GM23338 (cell line): ENCODE data around the gene MAP3K8. TPM values are rescaled to one million over a fixed set of nuclear protein-coding genes. Genes with fewer than 3 reads are reported as not detected.
"Not testable (repeated sequence)": the region's sequence is repeated elsewhere in the genome, so short reads cannot be mapped to it uniquely, and the experiment has no call there.

ENCODE experiments used
- ATAC-seq: fragments of 200-7000 bp; cut with Tn5 transposase; 3 replicates; pipeline ENCODE4 v1.9.1; 2020
- DNase-seq: peaks from one replicate; pipeline ENCODE4 v3.0.0-alpha.2; 2015; ENCODE audit warnings: low spot score
- H2AFZ ChIP-seq: fragments of 200-600 bp; sonication (generic); 2 replicates; pipeline ENCODE4 v1.8.0; 2016; ENCODE audit warnings: antibody characterized with exemption, mild to moderate bottlenecking, moderate library complexity
- H3F3A ChIP-seq: fragments of 200-600 bp; sonication (generic); replicated peaks from 2 replicates; pipeline ENCODE4 v1.8.0; 2017; ENCODE audit warnings: antibody characterized with exemption, mixed run types, low read depth
- H3K27ac ChIP-seq: fragments of 200-600 bp; sonication (generic); 2 replicates; pipeline ENCODE4 v1.6.1; 2016; ENCODE audit warnings: low read depth
- H3K27me3 ChIP-seq: fragments of 200-600 bp; sonication (generic); 2 replicates; pipeline ENCODE4 v1.8.0; 2016; ENCODE audit warnings: mild to moderate bottlenecking, mixed run types, moderate library complexity; ENCODE audit not compliant: insufficient read depth
- H3K36me3 ChIP-seq: fragments of 200-600 bp; sonication (generic); 2 replicates; pipeline ENCODE4 v1.8.0; 2016; ENCODE audit warnings: mild to moderate bottlenecking; ENCODE audit not compliant: insufficient read depth
- H3K4me1 ChIP-seq: fragments of 200-600 bp; sonication (generic); 2 replicates; pipeline ENCODE4 v1.8.0; 2016; ENCODE audit warnings: mild to moderate bottlenecking, moderate library complexity; ENCODE audit not compliant: insufficient read depth
- H3K4me2 ChIP-seq: fragments of 200-600 bp; sonication (generic); 2 replicates; pipeline ENCODE4 v1.7.1; 2017; ENCODE audit warnings: mixed run types
- H3K4me3 ChIP-seq: fragments of 200-600 bp; sonication (generic); 2 replicates; pipeline ENCODE4 v1.6.1; 2016; ENCODE audit warnings: mixed run types
- H3K79me2 ChIP-seq: fragments of 200-600 bp; sonication (generic); replicated peaks from 2 replicates; pipeline ENCODE4 v1.8.0; 2017; ENCODE audit warnings: mild to moderate bottlenecking; ENCODE audit not compliant: insufficient read depth
- H3K9me2 ChIP-seq: fragments of 200-600 bp; sonication (generic); 2 replicates; pipeline ENCODE4 v1.8.0; 2017; ENCODE audit not compliant: insufficient read depth
- H4K20me1 ChIP-seq: fragments of 200-600 bp; sonication (generic); replicated peaks from 2 replicates; pipeline ENCODE4 v1.8.0; 2017; ENCODE audit warnings: mild to moderate bottlenecking; ENCODE audit not compliant: insufficient read depth
- H3K27ac Mint-ChIP-seq: 2 replicates; pipeline ENCODE4 v1.8.0; 2020; ENCODE audit warnings: inconsistent platforms, mild to moderate bottlenecking, moderate library complexity, mixed read lengths
- H3K27me3 Mint-ChIP-seq: 3 replicates; pipeline ENCODE4 v1.8.0; 2022; ENCODE audit warnings: low read depth, mild to moderate bottlenecking, moderate library complexity, mixed read lengths, inconsistent platforms; ENCODE audit not compliant: insufficient read depth, poor library complexity
- H3K36me3 Mint-ChIP-seq: 3 replicates; pipeline ENCODE4 v1.8.0; 2021; ENCODE audit warnings: low read depth, mild to moderate bottlenecking, inconsistent platforms, moderate library complexity, mixed read lengths
- H3K4me1 Mint-ChIP-seq: 3 replicates; pipeline ENCODE4 v1.8.0; 2020; ENCODE audit warnings: mild to moderate bottlenecking, inconsistent platforms, mixed read lengths
- H3K4me3 Mint-ChIP-seq: 3 replicates; pipeline ENCODE4 v1.8.0; 2021; ENCODE audit warnings: moderate library complexity, mild to moderate bottlenecking, inconsistent platforms, mixed read lengths
- H3K9me3 Mint-ChIP-seq: 3 replicates; pipeline ENCODE4 v1.8.0; 2020; ENCODE audit warnings: moderate library complexity, mild to moderate bottlenecking, inconsistent platforms, mixed read lengths
- CREB1 ChIP-seq: fragments of 250-450 bp; sonication (Bioruptor Pico); IDR thresholded peaks from 2 replicates; pipeline ENCODE4 v1.5.0; 2020; ENCODE audit warnings: low read depth, mild to moderate bottlenecking, moderate library complexity
- EZH2 ChIP-seq: fragments of 200-600 bp; sonication (generic); IDR thresholded peaks from one replicate; pipeline ENCODE4 v1.8.0; 2017; ENCODE audit warnings: antibody characterized with exemption, mild to moderate bottlenecking, low read depth; ENCODE audit not compliant: unreplicated experiment
- POLR2AphosphoS5 ChIP-seq: IDR thresholded peaks from 2 replicates; pipeline ENCODE4 v1.6.1; 2016; ENCODE audit warnings: antibody characterized with exemption, low read depth
- STAT1 ChIP-seq: IDR thresholded peaks from one replicate; pipeline ENCODE4 v1.6.1; 2016; ENCODE audit warnings: antibody characterized with exemption; ENCODE audit not compliant: unreplicated experiment
- ZNF114 ChIP-seq: fragments of 250-450 bp; sonication (Bioruptor Pico); IDR thresholded peaks from 2 replicates; pipeline ENCODE4 v1.5.0; 2020; ENCODE audit warnings: mild to moderate bottlenecking, moderate library complexity
- ZNF331 ChIP-seq: fragments of 250-450 bp; sonication (Bioruptor Pico); IDR thresholded peaks from 2 replicates; pipeline ENCODE4 v1.5.0; 2020; ENCODE audit warnings: low read depth, mild to moderate bottlenecking, moderate library complexity
- polyA plus RNA-seq: library from polyadenylated mRNA; unstranded; fragments of >200 nt; fragmentation: Nextera tagmentation; extraction: Ambion mirVana; gene quantifications from 2 replicates; pipeline ENCODE4 v1.2.1, GENCODE V29; 2016
- total RNA-seq: library from RNA; depleted of rRNA; stranded (reverse); fragments of >200 nt; shearing (Covaris generic); gene quantifications from 2 replicates; pipeline ENCODE4 v1.2.3, GENCODE V29; 2014

MAP3K8 gene
- total and polyA plus RNA-seq, 2 experiments from 2014 or later = 3.5 to 5.0 TPM

DNA sequence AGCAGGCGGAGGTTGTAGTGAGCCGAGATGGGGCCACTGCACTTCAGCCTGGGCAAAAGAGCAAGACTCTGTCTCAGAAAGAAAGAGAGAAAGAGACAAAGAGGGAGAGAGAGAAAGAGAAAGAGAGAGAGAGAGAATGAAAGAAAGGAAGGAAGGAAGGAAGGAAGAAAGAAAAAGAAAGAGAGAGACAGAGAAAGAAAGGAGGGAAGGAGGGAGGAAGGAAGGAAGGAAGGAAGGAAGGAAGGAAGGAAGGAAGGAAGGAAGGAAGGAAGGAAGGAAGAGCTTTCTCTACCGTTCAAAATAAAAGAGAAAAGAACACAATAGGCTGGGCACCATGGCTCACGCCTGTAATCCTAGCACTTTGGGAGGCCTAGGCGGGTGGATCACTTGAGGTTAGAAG lies 41.5 kb downstream of the MAP3K8 start:
- not testable (repeated sequence) for H3K4me3 ChIP-seq, H3K4me1 ChIP-seq, DNase-seq, H3K4me3 Mint-ChIP-seq, H3K36me3 ChIP-seq, H2AFZ ChIP-seq, H3K27me3 ChIP-seq, H3K27ac Mint-ChIP-seq, H3K27me3 Mint-ChIP-seq, H4K20me1 ChIP-seq, ATAC-seq, H3K4me1 Mint-ChIP-seq, H3K4me2 ChIP-seq, H3K79me2 ChIP-seq, H3K9me2 ChIP-seq, H3F3A ChIP-seq, H3K27ac ChIP-seq, H3K36me3 Mint-ChIP-seq
- peaks cover 17% of the 10 kb centered on the region for H3K9me3 Mint-ChIP-seq

DNA sequence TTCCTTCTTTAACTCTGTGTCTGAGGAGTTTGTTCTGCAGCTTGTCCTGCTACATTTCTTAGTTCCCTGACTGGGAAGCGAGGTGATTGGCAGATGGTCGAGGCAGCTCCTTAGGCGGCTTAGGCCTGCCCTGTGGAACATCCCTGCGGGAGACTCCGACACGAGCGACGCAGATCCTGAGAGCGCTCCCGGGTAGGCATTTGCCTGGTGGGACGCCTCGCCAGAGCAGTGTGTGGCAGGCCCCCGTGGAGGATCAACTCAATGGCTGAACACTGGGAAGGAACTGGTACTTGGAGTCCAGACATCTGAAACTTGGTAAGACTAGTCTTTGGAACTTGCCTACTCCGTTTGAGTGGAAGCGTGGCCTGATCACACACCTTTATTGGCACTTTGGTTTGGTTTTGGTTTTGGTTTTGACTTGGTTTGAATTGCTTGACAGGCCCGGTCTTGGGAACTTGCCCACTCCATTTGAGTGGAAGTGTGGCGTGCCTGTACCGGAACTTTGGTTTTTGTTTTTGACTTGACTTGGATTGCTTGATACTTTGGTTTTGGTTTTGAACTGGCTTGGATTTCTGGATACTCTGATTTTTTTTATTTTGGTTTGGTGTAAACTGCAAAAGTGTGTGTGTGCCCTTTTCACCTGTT lies 42.6 kb downstream of the MAP3K8 start:
- Mint-ChIP-seq H3K9me3 (peaks cover 24% of the 10 kb centered on the region), H3K36me3 (peaks cover 8% of the 10 kb centered on the region; the same call in 2 of the 3 replicates), H3K4me1 (peaks cover 4% of the 10 kb centered on the region; the same call in 1 of the 3 replicates), H3K27me3 (peaks cover 9% of the 10 kb centered on the region), H3K4me3 (no peak overlapping the region), H3K27ac (no peak overlapping the region)
- H3K4me1 ChIP-seq = peaks cover 3% of the 10 kb centered on the region; the same call in 1 of the 2 replicates
- H3K4me3 ChIP-seq = no peak overlapping the region
- H4K20me1 ChIP-seq = no peaks in the 10 kb centered on the region
- H3F3A ChIP-seq = no peaks in the 10 kb centered on the region
- H3K36me3 ChIP-seq = no peaks in the 10 kb centered on the region
- no peaks in the 10 kb centered on the region for H3K79me2 ChIP-seq
- H3K9me2 ChIP-seq = no peaks in the 10 kb centered on the region
- ATAC-seq = no peak
- H3K27me3 ChIP-seq = no peaks in the 10 kb centered on the region
- DNase-seq = no peak
- H3K4me2 ChIP-seq = no peak overlapping the region
- TF ChIP-seq EZH2 (no peak), ZNF114 (CRISPR knock-in tag) (no peak)
- H3K27ac ChIP-seq = no peak overlapping the region
- no peak overlapping the region for H2AFZ ChIP-seq

DNA sequence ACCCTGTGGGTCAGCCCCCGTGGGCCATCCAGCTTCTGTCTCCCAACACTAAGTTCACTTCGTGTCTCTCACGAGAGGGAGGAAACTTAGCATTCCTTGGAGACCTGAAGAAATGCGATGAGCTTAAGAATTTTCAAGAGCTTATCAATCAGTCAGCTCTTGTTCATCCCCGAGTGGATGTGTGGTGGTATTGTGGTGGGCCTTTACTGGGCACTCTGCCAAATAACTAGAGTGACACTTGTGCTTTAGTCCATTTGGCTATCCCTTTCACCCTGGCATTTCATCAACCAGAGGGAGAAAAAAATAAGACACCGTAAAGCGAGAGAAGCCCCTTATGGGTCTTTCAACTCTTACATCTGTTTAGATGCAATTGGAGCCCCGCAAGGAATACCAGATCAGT lies 45.5 kb downstream of the MAP3K8 start:
- DNase-seq, H3K4me3 ChIP-seq, H3K27ac Mint-ChIP-seq, H3K36me3 ChIP-seq, H3K4me1 Mint-ChIP-seq, H3K4me2 ChIP-seq, H3K79me2 ChIP-seq, H3K4me1 ChIP-seq, H3F3A ChIP-seq, ATAC-seq, H3K27me3 ChIP-seq, H3K4me3 Mint-ChIP-seq, H2AFZ ChIP-seq, H3K9me2 ChIP-seq, H3K27ac ChIP-seq, H4K20me1 ChIP-seq: not testable (repeated sequence)
- Mint-ChIP-seq H3K36me3 (peaks cover 26% of the 10 kb centered on the region), H3K9me3 (peaks cover 53% of the 10 kb centered on the region), H3K27me3 (peaks cover 11% of the 10 kb centered on the region)

DNA sequence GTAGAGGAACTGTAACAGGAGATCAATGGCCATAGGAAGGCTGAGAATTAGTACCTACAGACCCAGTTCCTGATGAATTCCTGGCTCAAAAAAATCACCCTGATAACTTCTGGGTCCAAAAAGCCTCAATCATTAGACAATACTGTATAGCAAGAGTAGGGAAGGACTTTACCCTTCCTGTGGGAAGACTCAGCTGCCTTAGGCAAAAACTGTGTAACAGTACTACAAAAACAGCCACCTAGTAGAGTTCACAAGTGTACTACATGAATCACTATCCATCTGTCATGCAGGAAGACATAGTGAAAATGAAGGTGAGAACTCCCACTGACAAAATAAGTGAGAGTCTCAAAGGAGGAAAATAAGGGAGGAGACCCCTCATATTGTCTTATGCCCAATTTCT lies 47.6 kb downstream of the MAP3K8 start:
- Histone ChIP-seq H2AFZ (no peak overlapping the region), H3K4me2 (no peak overlapping the region), H3K36me3 (no peaks in the 10 kb centered on the region), H3K4me3 (no peak overlapping the region), H3K79me2 (no peaks in the 10 kb centered on the region), H3K27me3 (no peaks in the 10 kb centered on the region), H3F3A (no peaks in the 10 kb centered on the region), H3K4me1 (peaks cover 3% of the 10 kb centered on the region; the same call in 1 of the 2 replicates), H3K27ac (no peak overlapping the region), H3K9me2 (no peaks in the 10 kb centered on the region), H4K20me1 (no peaks in the 10 kb centered on the region)
- no peak overlapping the region for H3K4me3 Mint-ChIP-seq
- DNase-seq (no peak), ATAC-seq (no peak)
- H3K27me3 Mint-ChIP-seq = peaks cover 7% of the 10 kb centered on the region
- peaks cover 25% of the 10 kb centered on the region for H3K36me3 Mint-ChIP-seq
- peaks cover 46% of the 10 kb centered on the region for H3K9me3 Mint-ChIP-seq
- H3K27ac Mint-ChIP-seq = no peak overlapping the region
- H3K4me1 Mint-ChIP-seq = peaks cover 4% of the 10 kb centered on the region; the same call in 1 of the 3 replicates
- TF ChIP-seq CREB1 (CRISPR knock-in tag) = no peak
- no peak for TF ChIP-seq STAT1
- TF ChIP-seq POLR2AphosphoS5 = no peak
- no peak for TF ChIP-seq ZNF331 (CRISPR knock-in tag)
